ENCODE data around the gene ATF2.

- no peak for TF ChIP-seq CTCF (conservative IDR thresholded peaks at IDR 0.05; ENCODE audit: low read depth, low read length)
- TF ChIP-seq CHD1 (IDR thresholded peaks at IDR 0.05; ENCODE audit: low read depth, low read length): no peak
- TF ChIP-seq POLR2A (IDR thresholded peaks at IDR 0.05; ENCODE audit: low read depth, low read length): no peak
- TF ChIP-seq RFX5 (IDR thresholded peaks at IDR 0.05; ENCODE audit: low read depth, low read length): no peak
- TF ChIP-seq USF2 (IDR thresholded peaks at IDR 0.05; ENCODE audit: low read depth, low read length): no peak
- no peak for TF ChIP-seq RAD21 (IDR thresholded peaks at IDR 0.05; ENCODE audit: low read length)
These were observed 110.8 kb downstream of the ATF2 start for GRCh38 chr2:175057078-175057685.

Measured in IMR-90 (cell line).